ENCODE measurements around the gene G6PC1.
"Not testable (repeated sequence)": the region's sequence is repeated elsewhere in the genome, so short reads cannot be mapped to it uniquely, and the experiment has no call there.

G6PC1 gene

DNA sequence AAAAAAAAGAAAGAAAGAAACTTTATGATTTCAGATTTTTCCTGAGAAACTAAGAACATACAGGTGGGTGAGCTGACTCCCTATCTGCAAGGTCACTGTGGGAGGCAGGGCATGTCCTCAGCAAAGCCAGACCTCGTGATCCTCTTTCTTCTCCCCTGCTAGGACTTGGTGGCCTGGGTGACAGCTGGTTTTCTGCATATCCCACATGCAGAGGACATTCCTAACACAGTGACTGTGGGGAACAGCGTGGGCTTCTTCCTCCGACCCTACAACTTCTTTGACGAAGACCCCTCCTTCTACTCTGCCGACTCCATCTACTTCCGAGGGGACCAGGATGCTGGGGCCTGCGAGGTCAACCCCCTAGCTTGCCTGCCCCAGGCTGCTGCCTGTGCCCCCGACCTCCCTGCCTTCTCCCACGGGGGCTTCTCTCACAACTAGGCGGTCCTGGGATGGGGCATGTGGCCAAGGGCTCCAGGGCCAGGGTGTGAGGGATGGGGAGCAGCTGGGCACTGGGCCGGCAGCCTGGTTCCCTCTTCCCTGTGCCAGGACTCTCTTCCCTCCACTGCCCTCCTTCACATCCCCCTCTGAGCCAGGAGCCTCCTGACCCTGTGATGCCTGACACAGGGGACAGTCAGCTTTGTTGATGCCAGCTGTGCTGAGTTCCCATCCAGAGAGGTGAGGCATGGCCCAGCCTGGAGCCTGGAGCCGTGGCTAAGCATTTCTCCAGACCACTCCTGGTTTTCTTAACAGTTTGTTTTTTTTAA is 26.5 kb upstream of the G6PC1 start:
- DNase-seq: not testable (repeated sequence)

DNA sequence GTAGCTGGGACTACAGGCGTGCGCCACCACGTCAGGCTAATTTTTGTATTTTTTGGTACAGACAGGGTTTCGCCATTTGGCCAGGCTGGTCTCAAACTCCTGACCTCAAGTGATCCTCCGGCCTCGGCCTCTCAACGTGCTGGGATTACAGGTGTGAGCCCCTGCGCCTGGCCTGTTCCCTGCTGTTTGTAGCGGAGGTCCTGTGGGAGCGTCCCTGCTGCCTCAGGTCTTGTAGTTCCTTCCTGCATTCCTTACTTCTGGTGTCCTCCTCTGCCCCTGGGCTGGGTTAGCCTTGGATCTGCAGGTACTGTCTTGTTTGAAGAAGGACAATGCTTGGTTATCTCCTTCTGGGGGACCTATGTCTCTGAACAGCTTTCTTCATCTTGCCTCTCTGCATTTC is 23.6 kb upstream of the G6PC1 start:
- no peak for DNase-seq

DNA sequence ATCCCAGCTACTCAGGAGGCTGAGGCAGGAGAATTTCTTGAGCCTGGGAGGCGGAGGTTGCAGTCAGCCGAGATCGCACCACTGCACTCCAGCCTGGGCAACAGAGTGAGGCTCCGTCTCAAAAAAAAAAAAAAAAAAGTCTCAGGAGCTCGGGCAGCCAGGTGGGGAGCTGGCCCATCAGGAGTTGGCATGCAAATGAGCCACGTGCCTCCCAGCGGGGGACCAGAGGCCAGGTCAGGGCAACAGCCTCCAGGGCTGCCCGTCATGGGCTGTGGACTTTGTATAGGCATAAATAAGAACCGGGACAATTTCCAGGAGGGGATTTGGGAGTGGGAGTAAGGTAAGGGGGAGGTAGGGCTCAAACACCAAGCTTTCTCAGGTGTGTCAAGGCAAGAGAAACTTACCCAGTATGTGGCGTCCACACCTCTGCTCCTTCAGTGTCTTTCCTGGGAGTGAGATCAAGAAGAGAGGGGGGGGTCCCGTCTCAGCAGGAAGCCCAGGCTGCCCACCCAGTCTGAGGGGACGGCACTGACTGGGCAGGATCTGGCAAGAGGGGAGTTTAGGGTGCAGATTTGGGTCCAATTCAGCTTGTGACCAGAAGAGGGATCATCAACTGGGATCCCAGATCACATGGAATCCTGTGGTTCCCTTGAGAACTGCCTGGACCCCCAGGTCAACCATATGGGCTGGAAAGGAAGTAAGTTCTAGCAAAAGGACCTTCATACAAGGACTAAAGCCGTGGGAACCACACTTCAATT is 22.3 kb upstream of the G6PC1 start:
- peak; percentile 84 for DNase-seq

DNA sequence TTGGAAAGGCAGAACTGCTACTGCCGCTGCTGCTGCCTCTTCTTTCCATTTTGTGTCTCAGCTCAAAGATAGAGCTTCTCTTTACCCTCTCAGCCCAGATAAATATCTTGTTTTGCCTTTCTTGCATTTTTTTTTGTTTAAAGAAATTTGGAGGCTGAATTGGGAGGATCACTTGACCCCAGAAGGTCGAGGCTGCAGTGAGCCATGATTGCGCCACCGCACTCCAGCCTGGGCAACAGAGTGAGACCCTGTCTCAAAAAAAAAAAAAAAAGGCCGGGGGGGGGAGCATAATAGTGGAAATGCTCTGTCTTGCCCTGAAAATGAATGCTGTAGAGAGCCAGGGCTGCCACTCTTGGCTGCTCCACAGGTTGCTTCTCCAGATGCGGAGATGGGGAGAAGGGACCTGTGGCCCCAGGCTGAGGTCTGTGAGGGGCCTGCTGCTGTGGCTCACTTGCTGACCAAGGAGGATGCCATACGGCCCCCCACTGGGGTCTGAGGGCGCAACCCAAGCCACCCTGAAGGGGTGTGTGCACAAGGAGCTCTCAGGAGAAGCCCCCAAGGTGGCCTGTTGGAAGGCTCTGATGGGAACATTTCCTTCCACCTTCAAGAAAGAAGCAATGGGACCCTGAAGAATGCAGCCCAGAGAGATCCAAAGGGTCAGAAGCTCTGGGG is 21.5 kb upstream of the G6PC1 start:
- DNase-seq: no peak

DNA sequence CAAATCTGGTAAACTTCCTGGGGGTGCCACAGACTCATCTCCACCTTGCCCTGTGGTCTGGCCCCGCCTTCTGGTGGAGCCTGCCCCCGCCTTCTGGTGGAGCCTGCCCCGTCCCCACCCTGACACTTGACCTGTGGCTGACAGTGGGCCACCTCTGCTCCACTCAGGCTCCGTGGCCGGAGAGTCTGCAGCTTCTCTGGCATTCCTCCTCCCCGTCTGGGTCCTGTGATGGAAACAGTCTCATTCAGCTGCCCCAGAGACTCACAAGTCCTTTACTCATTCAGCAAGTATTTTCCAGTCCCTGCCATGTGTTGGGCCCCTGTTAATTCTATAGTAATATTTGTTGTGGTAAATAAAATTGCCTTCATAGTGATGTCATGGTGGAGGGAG is 21.0 kb upstream of the G6PC1 start:
- DNase-seq: peak; percentile 84

DNA sequence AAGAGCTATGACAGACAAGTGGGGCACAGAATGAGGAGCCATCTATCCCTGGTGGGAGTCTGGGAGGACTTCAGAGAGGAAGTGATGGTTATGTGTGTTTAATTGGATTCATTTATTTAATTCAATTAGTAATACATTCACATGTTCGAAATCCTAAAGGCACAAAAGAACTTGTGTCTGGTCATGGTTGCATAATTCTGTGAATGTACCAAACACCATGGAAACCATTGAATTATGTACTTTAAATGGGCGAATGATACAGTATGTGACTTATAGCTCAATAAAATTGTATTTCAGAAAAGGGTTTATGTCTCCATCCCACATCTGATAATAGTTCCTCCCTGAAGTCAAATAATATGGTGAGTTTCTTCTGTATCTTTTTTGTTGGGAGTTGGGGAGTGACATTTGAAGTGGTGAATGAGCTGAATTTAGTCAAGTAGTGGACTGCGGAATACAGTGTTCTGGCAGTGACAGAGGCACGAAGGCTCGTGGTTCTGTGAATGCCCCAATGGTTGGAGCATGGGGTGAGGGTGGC is 19.8 kb upstream of the G6PC1 start:
- DNase-seq: no peak

DNA sequence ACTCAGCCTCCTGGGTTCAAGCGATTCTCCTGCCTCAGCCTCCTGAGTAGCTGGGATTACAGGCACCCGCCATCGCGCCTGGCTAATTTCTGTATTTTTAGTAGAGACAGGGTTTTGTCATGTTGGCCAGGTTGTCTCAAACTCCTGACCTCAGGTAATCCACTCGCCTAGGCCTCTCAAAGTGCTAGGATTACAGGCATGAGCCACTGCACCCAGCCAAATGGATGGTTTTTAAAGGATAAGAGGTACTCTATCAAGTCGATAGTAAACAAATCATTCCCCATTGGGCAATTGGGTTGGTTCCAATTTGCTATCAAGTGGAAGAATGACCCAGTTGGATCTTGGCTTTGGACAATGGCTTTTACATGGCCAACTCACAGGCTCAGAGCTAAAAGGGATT is 18.9 kb upstream of the G6PC1 start:
- DNase-seq: not testable (repeated sequence)

DNA sequence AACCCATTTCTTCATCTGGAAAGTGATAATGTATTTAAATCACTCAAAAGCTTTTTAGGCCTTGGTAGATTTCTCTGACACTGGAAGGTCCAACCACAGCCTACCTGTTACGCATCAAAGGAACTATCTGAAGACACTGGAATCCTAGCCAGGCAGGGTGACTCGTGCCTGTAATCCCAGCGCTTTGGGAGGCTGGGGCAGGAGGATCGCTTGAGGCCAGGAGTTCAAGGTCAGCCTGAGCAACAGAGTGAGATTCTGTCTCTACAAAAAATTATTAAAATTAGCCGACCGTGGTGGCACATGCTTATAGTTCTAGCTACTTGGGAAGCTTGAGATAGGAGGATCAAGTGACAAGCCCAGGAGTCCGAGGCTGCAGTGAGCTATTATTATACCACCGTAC is 18.4 kb upstream of the G6PC1 start:
- DNase-seq: no peak

DNA sequence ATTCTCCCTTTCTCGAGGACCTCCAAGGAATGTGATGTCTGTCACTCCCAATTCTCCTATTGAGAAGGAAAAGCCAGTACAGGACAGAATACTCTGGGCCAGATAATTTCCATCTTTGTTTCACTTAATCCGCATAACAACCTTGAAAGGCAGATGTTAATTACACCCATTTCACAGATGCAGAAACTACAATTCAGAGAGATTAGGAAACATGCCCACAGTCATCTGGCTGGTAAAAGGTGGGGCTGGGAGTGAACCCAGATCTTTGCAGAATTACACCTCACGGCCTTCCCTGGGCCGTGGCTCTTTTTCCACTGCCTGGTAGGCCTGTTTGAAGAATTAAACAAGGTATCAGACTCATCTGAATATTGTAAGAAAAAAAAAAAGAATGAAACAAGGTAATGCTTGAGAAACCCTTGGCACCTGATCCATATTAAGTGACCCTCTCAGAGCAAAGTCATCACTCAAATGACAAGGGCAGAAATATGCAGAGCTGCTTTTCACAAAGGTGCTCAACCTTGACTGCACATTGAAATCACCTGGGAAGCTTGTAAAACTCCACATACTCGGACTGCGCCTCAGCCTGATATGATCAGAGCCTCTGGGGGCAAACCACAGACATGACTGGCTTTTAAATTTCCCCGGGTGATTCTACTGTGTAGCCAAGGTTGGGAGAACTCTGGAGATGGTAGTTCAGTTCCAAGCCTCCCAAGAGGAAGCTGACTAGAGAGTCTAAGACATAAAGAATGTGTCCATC is 16.6 kb upstream of the G6PC1 start:
- peak; percentile 93 for DNase-seq

DNA sequence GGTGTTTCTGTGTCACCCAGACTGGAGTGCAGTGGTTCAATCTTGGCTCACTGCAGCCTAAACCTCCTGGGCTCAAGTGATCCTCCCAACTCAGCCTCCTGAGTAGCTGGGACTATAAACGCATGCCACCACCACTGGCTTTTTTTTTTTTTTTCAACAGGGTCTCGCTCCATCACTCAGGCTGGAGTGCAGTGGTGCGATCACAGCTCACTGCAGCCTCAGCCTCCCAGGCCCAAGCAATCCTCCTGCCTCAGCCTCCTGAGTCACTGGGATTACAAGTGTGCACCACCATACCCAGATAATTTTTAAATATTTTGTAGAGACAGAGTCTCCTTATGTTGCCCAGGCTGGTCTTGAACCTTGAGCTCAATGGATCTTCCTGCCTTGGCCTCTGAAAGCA is 14.8 kb upstream of the G6PC1 start:
- not testable (repeated sequence) for DNase-seq

DNA sequence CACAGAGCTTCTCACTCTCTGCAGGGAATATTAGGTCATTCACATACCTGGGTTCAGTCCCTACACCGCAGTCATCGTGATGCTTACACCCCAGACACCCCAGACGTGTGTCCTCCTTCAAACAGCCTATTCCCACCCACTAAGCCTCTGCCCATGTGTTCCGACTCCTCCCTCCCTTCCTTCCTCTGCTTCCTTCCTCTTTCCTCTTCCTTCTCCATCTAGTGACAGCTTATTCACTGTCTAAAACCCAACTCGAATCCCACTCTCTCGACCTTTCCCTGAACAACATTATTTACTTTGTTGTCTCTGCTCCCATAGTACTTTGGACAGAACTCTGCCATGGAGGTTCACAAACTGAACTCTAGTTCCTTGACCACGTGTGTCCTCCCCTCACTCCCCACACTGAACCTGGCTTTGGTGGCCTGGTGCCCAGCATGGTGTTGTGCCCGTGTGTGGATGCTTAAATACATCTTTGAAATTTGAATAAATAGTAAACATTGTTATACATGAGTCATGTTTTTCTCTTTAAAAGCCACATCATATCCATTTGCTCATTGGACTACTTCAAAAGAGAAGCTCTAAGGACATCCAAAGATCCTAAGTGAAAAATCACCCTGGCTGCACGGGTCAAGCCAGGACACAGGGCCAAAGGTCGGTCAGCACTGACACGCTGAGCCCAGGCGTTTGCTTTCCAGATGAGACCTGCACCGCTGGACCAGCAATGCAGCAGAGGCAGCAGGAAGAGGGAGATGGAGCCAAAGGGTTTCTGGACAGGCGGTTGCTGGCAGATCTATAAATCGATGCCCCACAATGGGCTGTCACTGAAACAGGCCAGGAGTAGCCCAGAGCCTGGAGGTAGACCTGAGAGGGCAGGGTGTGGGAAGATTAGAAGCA is 14.1 kb upstream of the G6PC1 start:
- no peak for DNase-seq

DNA sequence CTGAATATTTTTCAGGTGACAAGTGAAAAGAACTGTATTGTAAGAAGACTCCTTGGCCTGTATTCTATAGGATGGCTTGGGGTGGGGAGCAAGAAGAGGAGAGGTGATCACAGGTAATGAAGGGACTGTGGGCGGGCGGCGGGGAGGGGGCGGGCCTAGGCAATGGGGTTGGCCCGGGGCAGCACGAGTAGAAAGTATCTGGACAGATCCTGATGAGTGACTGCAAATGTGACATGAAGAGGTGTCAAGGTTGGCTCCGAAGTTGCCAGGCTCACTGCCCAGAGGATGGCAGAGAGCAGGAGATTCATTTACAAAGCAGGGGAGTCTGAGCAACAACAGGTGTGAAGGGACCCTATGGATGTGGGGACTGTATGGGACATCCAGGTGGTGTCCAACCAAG is 10.8 kb upstream of the G6PC1 start:
- no peak for DNase-seq

DNA sequence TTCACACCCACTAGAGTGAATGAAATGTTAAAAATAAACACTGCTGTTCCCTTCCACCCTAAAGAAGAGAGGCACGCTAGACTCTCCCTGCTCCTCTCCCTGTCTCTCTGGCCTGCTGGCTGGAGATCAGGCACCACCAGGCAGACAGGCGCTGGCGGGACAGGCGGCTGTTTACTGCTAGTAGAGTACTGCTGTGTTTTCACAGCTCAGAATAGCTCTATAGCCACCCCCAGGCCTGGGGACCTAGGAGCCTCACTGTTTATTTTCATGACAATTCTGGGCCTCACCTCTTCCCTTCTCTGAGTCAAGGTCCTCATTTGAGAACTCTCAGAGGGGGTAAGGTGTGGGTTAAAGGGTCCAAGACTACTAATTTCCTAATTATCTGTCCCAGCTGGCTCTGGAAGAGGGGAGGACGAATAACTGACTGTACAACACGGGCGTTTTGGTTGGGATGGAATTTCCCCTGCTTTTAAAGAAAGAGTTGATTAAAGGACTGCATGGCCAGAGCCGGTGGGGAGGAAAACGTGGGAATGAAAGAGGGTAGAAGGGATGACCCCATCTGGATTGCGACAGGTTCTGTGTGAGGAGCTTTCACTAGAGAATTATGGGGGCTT is 9.0 kb upstream of the G6PC1 start:
- DNase-seq: peak; percentile 87

DNA sequence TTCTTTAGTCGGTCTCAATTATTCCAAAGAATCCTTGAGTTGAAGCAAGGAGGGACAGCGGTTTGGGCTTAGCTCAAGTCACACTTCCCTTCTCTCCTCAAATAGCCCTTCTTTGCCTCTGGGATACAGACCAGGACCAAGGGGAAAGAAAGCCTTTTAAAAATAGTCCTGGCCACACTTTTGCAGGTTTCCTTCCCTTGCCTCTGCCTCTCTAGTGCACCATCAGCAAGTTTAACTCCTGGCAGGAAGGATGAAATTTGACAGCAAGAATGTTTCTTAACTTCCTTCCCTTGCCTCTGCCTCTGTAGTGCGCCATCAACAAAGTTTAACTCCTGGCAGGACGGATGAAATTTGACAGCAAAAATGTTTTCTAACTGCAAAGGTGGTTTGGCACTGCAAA is 7.2 kb upstream of the G6PC1 start:
- DNase-seq: no peak

DNA sequence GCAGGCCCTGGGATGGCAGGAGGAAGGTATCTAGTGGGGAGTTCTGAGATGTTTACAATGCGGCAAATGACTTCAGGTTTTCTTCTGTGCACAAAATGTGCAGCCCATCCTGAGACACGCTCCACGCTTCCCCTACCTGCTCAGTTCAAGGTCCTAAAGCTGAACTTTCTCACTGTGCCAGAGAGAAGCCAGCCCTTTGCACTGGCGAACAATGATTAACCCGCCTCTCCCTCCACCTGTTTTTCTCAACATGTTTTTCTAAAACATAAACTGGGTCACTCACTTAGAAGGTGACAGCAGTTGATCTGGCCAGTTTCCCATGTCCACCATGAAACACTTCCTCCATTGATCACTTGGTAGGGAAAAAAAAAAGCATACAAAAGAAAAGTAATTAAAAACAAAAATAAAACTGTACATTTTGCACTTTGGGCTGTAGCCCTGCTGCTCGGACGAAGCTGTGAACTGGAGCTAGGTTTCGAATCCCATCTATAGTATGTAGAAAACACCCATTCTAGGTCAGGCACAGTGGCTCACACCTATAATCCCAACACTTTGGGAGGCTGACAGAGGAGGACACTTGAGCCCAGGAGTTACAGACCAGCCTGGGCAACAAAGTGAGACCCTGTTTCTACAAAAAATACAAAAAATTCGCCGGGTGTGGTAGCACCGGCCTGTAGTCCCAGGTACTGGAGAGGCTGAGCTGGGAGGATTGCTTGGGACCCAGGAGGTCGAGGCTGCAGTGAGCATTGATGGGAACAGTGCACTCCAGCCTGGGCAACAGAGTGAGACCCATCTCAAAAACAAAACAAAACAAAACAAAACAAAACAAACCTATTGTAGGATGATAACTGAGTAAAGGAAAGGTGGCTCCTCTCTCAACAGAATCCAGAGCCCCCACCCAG is 6.1 kb upstream of the G6PC1 start:
- DNase-seq: no peak

DNA sequence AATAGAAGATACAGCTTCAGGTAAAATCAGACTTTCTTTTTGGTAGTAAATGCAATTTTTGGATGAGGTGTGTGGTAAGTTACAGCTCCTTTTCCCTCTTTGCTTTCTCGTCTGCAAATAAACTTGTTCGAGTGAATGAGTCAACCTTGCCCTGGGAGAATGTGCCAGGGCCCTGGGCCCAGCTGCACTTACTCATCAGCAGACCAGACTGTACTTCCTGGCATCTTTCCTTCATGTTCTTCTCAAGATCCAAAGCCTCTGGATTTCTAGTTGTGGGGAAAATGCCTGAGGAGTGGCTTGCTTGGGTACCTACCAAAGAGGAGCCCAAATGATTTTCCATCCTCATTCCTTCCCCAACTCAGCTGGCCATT is 5.4 kb upstream of the G6PC1 start:
- DNase-seq: peak; percentile 84

DNA sequence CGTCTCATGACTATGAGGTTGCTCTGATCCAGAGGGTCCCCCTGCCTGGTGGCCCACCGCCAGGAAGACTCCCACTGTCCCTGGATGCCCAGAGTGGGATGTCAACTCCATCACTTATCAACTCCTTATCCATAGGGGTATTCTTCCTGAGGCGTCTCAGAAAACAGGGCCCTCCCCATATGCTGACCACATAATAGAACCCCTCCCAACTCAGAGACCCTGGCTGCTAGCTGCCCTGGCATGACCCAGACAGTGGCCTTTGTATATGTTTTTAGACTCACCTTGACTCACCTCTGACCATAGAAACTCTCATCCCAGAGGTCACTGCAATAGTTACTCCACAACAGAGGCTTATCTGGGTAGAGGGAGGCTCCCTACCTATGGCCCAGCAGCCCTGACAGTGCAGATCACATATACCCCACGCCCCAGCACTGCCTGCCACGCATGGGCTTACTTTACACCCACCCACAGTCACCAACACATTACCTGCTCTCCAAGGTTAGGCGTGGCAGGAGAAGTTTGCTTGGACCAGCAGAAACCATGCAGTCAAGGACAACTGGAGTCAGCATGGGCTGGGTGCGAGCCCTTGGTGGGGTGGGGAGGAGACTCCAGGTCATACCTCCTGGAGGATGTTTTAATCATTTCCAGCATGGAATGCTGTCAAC is 2.3 kb upstream of the G6PC1 start:
- DNase-seq: no peak

DNA sequence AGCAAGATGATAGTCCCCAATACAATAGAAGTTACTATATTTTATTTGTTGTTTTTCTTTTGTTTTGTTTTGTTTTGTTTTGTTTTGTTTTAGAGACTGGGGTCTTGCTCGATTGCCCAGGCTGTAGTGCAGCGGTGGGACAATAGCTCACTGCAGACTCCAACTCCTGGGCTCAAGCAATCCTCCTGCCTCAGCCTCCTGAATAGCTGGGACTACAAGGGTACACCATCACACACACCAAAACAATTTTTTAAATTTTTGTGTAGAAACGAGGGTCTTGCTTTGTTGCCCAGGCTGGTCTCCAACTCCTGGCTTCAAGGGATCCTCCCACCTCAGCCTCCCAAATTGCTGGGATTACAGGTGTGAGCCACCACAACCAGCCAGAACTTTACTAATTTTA is 618 bp upstream of the G6PC1 start:
- not testable (repeated sequence) for DNase-seq

DNA sequence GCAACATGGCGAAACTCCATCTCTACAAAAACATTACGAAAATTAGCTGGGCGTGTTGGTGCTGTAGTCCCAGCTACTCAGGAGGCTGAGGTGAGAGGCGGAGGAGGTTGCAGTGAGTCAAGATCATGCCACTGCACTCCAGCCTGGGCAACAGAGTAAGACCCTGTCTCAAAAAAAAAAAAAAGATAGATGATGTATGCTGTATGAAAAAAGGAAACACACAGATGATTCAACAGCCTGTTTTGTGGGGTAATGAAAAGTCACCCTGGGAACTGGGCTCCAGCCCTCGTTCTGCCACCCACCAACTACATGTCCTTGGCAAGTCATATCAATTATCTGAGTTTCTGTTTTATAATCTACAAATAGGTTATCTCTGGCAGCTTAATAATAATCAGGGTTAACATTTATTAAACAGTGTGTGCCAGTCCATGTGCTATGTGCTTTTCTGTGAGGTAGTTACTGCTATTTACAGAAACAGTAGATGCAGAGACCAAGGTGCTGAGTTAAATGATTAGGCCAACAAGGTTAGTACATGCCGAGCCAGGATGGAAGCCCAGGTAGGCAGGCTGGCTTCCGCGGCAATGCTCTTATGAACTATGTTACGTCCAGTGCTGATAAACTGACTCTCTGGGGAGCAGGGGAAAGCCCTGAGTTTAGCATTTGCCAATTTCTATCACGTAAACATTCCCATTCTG is 1.1 kb downstream of the G6PC1 start:
- DNase-seq: no peak

All from islet precursor cell (in vitro differentiated cells).